WERI-Rb-1 (cell line): Measurements from ENCODE around the gene CPT1A.

Experiments
- DNase-seq: peaks from one replicate; pipeline ENCODE4 v3.0.0-alpha.2; 2020
- H3K27ac ChIP-seq: fragments of 250-450 bp; sonication (Bioruptor Pico); 2 replicates; pipeline ENCODE4 v1.5.1; 2020; ENCODE audit warnings: mild to moderate bottlenecking, moderate library complexity
- H3K27me3 ChIP-seq: fragments of 250-450 bp; sonication (Bioruptor Pico); 2 replicates; pipeline ENCODE4 v1.5.1; 2021; ENCODE audit warnings: mild to moderate bottlenecking, low read depth, moderate library complexity; ENCODE audit not compliant: insufficient read depth, severe bottlenecking
- H3K36me3 ChIP-seq: fragments of 250-450 bp; sonication (Bioruptor Pico); 2 replicates; pipeline ENCODE4 v1.5.1; 2020; ENCODE audit warnings: mild to moderate bottlenecking, moderate library complexity
- H3K4me3 ChIP-seq: 2 replicates; pipeline ENCODE4 v1.5.1; 2011; ENCODE audit warnings: low read depth, mild to moderate bottlenecking, control low read depth, low read length
- H3K9me3 ChIP-seq: fragments of 250-450 bp; sonication (Bioruptor Pico); 2 replicates; pipeline ENCODE4 v1.5.1; 2021; ENCODE audit warnings: mild to moderate bottlenecking, moderate library complexity; ENCODE audit not compliant: severe bottlenecking
- TF ChIP-seq, protein P1 (sequence below): IDR thresholded peaks from 2 replicates; pipeline ENCODE4 v1.5.1; 2011; ENCODE audit warnings: low read depth, mild to moderate bottlenecking, control low read depth, inconsistent platforms, low read length

CPT1A gene

DNA sequence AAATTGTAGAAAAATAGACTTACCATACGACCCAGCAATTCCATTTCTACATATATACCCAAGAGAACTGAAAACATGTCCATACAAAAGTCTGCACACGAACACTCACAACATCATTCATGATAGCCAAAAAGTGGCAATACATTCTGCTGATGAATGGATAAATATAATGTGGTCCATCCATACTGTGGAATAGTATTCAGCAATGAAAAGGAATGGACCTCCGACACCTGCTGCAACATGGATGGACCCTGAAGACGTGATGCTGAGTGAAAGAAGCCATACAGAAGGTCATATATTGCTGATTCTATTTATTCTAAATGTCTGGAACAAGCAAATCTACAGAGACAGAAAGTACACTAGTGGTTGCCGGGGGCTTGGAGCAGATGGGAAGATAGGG is 19.2 kb downstream of the CPT1A start:
- Histone ChIP-seq H3K27me3 (no peaks in the 10 kb centered on the region), H3K36me3 (no peaks in the 10 kb centered on the region), H3K4me3 (no peak overlapping the region), H3K27ac (no peak overlapping the region), H3K9me3 (no peaks in the 10 kb centered on the region)
- TF ChIP-seq, protein P1, sequence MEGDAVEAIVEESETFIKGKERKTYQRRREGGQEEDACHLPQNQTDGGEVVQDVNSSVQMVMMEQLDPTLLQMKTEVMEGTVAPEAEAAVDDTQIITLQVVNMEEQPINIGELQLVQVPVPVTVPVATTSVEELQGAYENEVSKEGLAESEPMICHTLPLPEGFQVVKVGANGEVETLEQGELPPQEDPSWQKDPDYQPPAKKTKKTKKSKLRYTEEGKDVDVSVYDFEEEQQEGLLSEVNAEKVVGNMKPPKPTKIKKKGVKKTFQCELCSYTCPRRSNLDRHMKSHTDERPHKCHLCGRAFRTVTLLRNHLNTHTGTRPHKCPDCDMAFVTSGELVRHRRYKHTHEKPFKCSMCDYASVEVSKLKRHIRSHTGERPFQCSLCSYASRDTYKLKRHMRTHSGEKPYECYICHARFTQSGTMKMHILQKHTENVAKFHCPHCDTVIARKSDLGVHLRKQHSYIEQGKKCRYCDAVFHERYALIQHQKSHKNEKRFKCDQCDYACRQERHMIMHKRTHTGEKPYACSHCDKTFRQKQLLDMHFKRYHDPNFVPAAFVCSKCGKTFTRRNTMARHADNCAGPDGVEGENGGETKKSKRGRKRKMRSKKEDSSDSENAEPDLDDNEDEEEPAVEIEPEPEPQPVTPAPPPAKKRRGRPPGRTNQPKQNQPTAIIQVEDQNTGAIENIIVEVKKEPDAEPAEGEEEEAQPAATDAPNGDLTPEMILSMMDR = no peak
- no peak for DNase-seq

DNA sequence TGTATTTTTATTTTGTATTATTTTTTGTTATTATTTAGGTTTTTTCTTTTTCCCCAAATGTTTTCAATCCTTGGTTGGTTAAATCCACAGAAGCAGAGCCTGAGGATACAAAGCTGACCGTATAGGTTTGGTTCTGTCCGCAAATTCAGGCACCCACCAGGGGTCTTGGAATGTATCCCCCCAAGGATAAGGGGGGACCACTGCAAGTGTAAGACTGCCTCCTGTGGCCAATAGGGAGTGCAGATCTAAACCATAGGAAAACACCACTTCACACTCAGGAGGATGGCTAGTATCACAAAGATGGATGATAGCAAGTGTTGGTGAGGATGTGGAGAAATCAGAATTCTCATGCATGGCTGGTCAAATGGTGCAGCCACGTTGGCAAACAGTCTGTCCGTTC is 20.0 kb downstream of the CPT1A start:
- Histone ChIP-seq H3K9me3 (no peaks in the 10 kb centered on the region), H3K4me3 (no peak overlapping the region), H3K27me3 (no peaks in the 10 kb centered on the region), H3K27ac (no peak overlapping the region), H3K36me3 (no peaks in the 10 kb centered on the region)
- TF ChIP-seq, protein P1 = peak; percentile 32
- no peak for DNase-seq

- TF ChIP-seq, protein P1 = no peak
- no peak for DNase-seq
- no peaks in the 10 kb centered on the region for H3K27me3 ChIP-seq
- no peak overlapping the region for H3K4me3 ChIP-seq
- H3K9me3 ChIP-seq = no peaks in the 10 kb centered on the region
- H3K36me3 ChIP-seq = no peaks in the 10 kb centered on the region
- no peak overlapping the region for H3K27ac ChIP-seq
These were observed 22.4 kb downstream of the CPT1A start for GRCh38 chr11:68819362-68819761.

- H3K27me3 ChIP-seq = no peaks in the 10 kb centered on the region
- H3K27ac ChIP-seq = no peak overlapping the region
- H3K4me3 ChIP-seq = no peak overlapping the region
- TF ChIP-seq, protein P1 = no peak
- no peaks in the 10 kb centered on the region for H3K36me3 ChIP-seq
- no peak for DNase-seq
- H3K9me3 ChIP-seq = no peaks in the 10 kb centered on the region
These were observed 23.5 kb downstream of the CPT1A start for GRCh38 chr11:68818181-68818580.

DNA sequence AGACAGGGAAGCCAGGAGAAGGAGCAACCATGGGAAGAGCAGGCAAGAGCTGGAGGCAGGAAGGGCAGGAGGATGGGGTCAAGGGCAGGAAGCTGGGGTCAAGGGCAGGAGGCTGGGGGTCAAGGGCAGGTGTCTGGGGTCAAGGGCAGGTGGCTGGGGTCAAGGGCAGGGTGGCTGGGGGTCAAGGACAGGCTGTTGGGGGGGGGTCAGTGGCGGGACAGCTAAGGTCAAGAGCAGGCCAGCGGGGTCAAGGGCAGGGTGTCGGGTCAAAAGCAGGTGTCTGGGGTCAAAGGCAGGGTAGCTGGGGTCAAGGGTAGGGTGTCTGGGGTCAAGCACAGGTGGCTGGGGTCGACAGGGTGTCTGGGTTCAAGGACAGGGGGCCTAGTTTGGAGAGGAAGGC is 24.2 kb downstream of the CPT1A start:
- DNase-seq = no peak
- H3K9me3 ChIP-seq = no peaks in the 10 kb centered on the region
- no peak overlapping the region for H3K4me3 ChIP-seq
- no peak overlapping the region for H3K27ac ChIP-seq
- no peaks in the 10 kb centered on the region for H3K36me3 ChIP-seq
- H3K27me3 ChIP-seq = no peaks in the 10 kb centered on the region
- TF ChIP-seq, protein P1 = no peak

- no peak for DNase-seq
- Histone ChIP-seq H3K9me3 (no peaks in the 10 kb centered on the region), H3K36me3 (no peaks in the 10 kb centered on the region), H3K27me3 (no peaks in the 10 kb centered on the region), H3K27ac (no peak overlapping the region), H3K4me3 (no peak overlapping the region)
- TF ChIP-seq, protein P1 = no peak
These were observed 24.7 kb downstream of the CPT1A start for GRCh38 chr11:68816917-68817419.
